8988T (cell line): ENCODE data around the gene RPGRIP1.
"Not testable (repeated sequence)": the region's sequence is repeated elsewhere in the genome, so short reads cannot be mapped to it uniquely, and the experiment has no call there.

Experiments used
- DNase-seq: peaks from one replicate; pipeline ENCODE4 v3.0.0; 2011

Gene RPGRIP1

GRCh38 chr14:21279783-21280182, at the start of gene RPGRIP1:
Gene RPGRIP1, plus strand, starts transcription at chr14:21280083. Its CDS starts 7,894 bp downstream, at chr14:21287977.
- DNase-seq = no peak

DNA sequence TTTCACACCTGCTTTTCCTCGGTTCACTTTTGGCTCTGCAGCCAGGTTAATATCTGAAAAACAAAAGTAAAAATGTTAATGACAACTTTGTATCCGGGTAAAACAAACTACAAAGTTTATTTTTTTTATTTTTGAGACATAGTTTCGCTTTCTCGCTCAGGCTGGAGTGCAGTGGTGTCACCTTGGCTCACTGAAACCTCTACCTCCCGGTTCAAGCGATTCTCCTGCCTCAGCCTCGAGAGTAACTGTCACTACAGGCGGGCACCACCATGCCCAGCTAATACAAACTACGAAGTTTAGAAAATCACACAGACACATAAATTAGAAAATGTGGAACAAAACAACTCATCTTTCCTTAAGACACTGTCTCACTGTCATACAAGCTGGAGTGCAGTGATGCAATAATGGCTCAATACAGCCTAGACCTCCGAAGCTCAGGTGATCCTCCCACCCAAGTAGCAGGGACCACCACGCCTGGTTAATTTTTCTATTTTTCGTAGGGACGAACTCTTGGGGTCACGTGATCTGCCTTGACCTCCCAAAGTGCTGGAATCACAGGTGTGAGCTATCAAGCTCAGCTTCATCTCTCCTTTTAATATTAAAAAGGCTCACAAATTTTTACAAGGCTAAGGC, 48.7 kb upstream of the RPGRIP1 start:
- no peak for DNase-seq

- DNase-seq = no peak
Measured at GRCh38 chr14:21233457-21234076, 46.3 kb upstream of the RPGRIP1 start.

DNA sequence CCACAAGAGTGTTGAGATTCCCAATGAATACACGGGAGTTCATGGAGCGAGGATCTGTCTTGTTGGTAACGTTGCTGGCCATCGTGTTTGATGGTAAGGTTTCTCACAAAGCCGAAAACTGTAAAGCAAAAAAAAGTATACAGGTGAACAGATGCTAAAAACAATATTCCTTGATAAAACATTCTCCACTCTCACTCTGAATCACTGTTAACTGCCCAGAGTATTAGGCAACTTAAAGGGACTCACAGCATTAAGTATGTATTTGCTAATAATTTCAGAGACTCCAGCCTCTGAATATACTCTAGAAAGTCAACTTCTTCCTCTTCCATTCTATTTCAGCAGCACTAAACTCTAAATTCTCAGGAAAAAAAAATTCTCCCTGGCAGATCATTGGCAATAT, 45.8 kb upstream of the RPGRIP1 start:
- no peak for DNase-seq

DNA sequence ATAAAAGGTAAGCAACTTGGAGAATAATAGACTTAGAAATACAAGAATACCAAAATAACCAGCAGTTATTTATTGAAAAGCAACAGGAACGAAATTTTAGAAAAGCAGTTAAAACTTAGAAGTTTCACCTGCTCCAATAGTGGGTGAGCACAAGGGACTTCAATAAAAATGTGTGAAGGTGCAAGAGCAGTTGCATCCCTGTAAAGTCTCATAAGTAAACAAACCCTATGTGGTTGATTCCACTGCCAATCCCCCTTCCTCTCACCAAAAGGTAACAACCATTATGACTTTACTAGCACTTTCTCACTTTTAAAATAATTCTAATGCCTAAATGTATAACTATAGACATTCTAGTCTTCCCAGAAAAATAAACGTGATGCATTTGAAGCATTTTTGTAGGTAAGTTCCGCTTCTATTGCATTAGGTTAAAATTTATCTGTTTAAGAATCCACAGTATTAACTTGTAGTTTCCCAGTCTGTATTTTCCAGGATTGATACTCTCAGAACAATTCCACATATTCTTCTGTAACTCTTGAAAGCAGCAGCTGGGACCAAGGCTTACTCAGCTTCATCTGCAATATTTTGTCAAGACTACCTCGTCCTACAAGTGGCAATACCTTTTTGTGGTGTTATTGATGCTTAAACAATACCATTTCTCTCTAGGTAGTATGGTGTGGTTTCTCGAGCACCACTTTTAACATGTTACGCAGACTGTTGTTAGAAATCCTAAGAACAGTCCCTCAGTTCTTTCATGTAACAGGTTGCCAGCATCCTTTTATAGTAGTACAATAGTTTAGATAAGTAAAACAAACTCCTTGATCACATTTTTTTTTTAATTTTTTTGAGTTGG, 42.7 kb upstream of the RPGRIP1 start:
- no peak for DNase-seq

- DNase-seq = no peak
Measured at GRCh38 chr14:21238823-21239518, 40.9 kb upstream of the RPGRIP1 start.

- DNase-seq = no peak
Measured at GRCh38 chr14:21240417-21240816, 39.5 kb upstream of the RPGRIP1 start.

DNA sequence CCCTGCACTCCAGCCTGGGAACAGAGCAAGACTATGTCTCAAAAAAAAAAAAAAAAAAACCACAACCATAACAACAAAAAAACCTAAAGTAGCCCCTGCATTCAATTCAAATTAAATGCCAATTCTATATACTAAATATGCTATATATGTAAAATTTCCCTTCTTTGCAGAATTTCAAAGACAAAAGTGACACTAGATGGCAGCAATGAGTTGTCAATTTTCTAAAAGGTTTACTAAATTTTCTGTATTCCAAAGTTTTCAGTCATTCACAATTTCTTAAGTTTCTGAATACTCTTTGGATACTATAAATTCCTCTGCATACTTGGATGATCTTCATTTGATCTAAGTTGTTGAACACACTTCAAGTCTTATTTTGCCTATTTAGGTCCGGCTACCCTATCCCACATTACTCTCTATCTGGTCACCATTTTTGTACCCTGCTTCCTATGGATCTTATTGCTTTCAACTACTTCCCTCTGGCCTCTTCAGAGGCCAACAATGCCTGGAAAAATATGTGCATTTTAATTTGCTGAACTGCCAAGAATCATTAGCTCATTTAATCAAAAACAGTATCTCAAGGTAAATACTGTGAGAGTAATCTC, 38.6 kb upstream of the RPGRIP1 start:
- DNase-seq = no peak

GRCh38 chr14:21244544-21244943, 35.3 kb upstream of the RPGRIP1 start:
- no peak for DNase-seq

DNA sequence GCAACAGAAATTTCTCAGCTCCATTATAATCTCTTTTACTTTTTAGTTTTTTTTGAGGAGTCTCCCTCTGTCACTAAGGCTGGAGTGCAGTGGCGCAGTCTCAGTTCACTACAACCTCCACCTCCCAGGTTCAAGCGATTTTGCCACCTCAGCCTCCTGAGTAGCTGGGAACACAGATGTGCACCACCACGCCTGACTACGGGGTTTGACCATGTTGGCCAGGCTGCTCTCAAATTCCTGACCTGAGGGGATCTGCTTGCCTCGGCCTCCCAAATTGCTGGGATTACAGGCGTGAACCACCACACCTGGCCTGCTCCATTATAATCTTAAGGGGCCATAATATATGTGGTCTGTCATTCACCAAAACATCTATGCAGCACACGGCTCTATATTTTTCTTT, 34.1 kb upstream of the RPGRIP1 start:
- no peak for DNase-seq

DNA sequence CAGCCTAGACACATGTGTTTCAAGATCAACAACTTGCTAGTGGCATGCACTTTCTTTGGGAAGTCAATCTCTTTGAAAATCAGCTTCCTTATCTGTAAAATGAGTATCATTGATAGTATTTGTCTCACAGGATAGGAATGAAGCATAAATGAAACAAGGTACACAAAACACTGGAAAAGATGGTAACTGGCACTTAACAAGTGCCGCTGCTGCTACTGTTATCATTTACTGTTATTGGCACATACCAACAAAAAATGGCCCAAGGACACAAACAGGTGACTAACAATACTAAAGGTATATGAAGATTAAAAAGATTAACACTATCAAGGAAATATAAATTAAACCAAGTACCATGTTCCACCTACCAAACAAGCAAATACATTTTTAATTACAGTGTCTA, 31.5 kb upstream of the RPGRIP1 start:
- DNase-seq = no peak

- DNase-seq = no peak
Measured at GRCh38 chr14:21248739-21249411, 31.0 kb upstream of the RPGRIP1 start.

DNA sequence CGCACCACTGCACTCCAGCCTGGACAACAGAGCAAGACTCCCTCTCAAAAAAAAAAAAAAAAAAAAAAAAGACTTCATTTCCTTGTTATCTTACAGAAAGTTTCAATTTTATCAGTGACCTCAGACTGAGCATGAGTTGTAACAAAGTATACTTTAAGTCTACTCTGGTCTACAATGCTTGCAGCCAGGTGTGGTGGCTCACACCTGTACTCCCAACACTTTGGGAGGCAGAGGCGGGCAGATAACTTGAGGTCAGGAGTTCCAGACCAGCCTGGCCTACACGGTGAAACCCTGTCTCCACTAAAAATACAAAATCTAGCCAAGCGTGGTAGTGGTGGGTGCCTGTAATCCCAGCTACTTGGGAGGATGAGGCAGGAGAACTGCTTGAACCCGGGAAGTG, 28.7 kb upstream of the RPGRIP1 start:
- DNase-seq = no peak

- DNase-seq = no peak
Measured at GRCh38 chr14:21252149-21252548, 27.7 kb upstream of the RPGRIP1 start.

- DNase-seq = no peak
Measured at GRCh38 chr14:21255385-21256101, 24.3 kb upstream of the RPGRIP1 start.

DNA sequence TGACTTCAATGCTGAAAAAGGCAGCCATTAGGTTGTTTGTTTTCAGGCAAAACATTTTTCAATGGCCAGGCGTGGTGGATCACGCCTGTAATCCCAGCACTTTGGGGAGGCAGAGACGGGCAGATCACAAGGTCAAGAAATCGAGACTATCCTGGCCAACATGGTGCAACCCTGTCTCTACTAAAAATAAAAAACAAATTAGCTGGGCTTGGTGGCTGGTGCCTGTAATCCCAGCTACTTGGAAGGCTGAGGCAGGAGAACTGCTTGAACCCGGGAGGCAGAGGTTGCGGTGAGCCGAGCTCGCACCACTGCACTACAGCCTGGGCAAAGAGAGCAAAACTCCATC, 23.8 kb upstream of the RPGRIP1 start:
- DNase-seq = not testable (repeated sequence)

DNA sequence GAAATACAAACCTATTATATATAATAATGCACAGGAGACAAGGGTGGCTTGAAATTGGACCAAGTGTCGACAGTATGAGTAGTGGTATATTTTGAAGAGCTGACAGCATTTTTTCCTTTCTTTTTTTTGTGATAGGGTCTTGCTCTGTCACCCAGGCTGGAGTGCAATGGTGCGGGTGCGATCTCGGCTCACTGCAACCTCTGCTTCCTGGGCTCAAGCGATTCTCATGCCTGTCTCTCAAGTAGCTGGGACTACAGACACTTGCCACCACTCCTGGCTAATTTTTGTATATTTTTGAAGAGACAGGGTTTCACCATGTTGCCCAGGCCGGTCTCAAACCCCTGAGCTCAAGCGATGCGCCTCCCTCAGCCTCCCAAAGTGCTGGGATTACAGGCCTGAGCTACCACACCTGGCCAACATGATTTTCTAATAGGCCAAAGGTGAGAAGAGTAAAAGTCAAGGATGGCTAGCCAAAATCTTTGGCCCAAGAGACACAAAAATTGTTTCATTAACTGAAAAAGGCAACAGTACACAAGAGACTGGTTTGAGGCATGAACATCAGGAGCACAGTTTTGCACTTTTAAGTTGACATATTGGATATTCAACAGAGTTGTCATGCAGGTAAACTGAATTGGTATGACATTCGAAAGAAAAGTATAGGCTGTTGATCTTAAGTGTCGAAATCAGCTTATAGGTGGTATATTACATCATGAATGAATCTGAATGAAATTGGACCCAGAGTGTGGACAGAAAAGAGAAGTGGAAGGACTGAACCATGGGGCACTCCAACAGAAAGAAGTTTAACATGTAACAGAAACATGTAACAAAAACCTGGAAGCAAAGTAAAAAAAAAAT, 23.1 kb upstream of the RPGRIP1 start:
- no peak for DNase-seq

- DNase-seq = no peak
Measured at GRCh38 chr14:21257394-21257909, 22.4 kb upstream of the RPGRIP1 start.

DNA sequence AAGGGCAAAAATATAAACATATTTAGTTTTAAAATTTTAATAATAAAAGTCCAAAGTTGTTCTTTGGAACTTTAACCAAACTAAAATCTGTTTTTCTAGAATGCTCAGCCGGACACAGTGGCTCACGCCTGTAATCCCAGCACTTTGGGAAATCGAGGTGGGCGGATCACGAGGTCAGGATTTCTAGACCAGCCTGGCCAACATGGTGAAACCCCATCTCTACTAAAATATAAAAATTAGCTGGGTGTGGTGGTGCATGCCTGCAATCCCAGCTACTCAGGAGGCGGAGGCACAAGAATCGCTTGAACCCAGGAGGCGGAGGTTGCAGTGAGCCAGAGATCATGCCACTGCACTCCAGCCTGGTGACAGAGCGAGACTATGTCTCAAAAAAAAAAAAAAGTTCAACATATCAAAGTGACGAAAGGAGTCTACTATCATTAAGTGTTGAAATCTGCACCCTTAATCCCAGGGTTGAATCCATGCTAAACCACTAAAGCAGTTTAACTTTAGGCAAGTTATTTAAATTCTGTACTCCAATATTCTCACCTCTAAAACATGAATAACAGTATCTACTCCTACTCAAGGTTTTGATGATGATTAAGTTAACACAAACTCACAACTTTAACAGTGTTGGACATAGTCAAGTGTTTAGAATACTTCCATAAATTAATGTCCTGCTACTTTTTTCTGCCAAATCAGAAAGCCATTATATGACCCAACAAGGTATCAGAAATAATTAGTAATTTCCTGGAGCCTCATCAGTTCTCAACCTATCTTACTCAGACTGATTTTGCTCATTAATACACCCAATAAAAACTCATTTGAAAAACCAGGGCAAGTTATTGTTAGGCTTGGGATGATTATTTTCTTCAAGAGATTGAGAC, 21.6 kb upstream of the RPGRIP1 start:
- no peak for DNase-seq
